DMS79 treated with DMSO at 0.1 percent for 48 hours (cell line): Measurements from ENCODE around the gene TTC12.

ENCODE experiments used
- DNase-seq: peaks from one replicate; lab custom pipeline; 2025; lab: John Stamatoyannopoulos, UW

TTC12 gene

GRCh38 chr11:113314389-113315301 lies at the start of gene TTC12:
Gene TTC12 (plus strand): TSS chr11:113314583. CDS start chr11:113316258, 1,675 bp downstream.
- DNase-seq: peak; percentile 81

- no peak for DNase-seq
Observed at GRCh38 chr11:113265362-113265761, 49.0 kb upstream of the TTC12 start.

- DNase-seq: no peak
Observed at GRCh38 chr11:113267493-113267892, 46.9 kb upstream of the TTC12 start.

GRCh38 chr11:113269096-113269495 lies 45.3 kb upstream of the TTC12 start:
- no peak for DNase-seq

GRCh38 chr11:113269636-113270035 lies 44.7 kb upstream of the TTC12 start:
- DNase-seq: no peak

- DNase-seq: no peak
Observed at GRCh38 chr11:113270080-113270479, 44.3 kb upstream of the TTC12 start.

- no peak for DNase-seq
Observed at GRCh38 chr11:113271551-113272245, 42.7 kb upstream of the TTC12 start.

- no peak for DNase-seq
Observed at GRCh38 chr11:113272281-113272680, 42.1 kb upstream of the TTC12 start.

- DNase-seq: no peak
Observed at GRCh38 chr11:113272927-113273615, 41.3 kb upstream of the TTC12 start.

GRCh38 chr11:113273720-113274119 lies 40.7 kb upstream of the TTC12 start:
- no peak for DNase-seq

- no peak for DNase-seq
Observed at GRCh38 chr11:113274713-113275582, 39.4 kb upstream of the TTC12 start.

GRCh38 chr11:113275602-113276001 lies 38.8 kb upstream of the TTC12 start:
- no peak for DNase-seq

- no peak for DNase-seq
Observed at GRCh38 chr11:113276466-113276865, 37.9 kb upstream of the TTC12 start.

- no peak for DNase-seq
Observed at GRCh38 chr11:113277907-113278306, 36.5 kb upstream of the TTC12 start.

- no peak for DNase-seq
Observed at GRCh38 chr11:113278481-113278880, 35.9 kb upstream of the TTC12 start.

GRCh38 chr11:113278925-113279324 lies 35.5 kb upstream of the TTC12 start:
- DNase-seq: no peak

GRCh38 chr11:113279591-113279990 lies 34.8 kb upstream of the TTC12 start:
- DNase-seq: no peak

GRCh38 chr11:113281052-113281725 lies 33.2 kb upstream of the TTC12 start:
- DNase-seq: no peak

GRCh38 chr11:113282898-113283437 lies 31.4 kb upstream of the TTC12 start:
- DNase-seq: no peak

- no peak for DNase-seq
Observed at GRCh38 chr11:113283881-113284280, 30.5 kb upstream of the TTC12 start.

- DNase-seq: no peak
Observed at GRCh38 chr11:113286009-113286408, 28.4 kb upstream of the TTC12 start.
